ENCODE data around the gene CENPP.

CENPP gene

GRCh38 chr9:92506184-92506857 is 180.6 kb downstream of the CENPP start:
- H3K27me3 ChIP-seq (ENCODE audit: control insufficient read depth, insufficient read depth, low read length), result no peaks in the 10 kb centered on the region
- no peak overlapping the region for H3K9ac ChIP-seq (ENCODE audit: low read depth, low read length)
- peaks cover 14% of the 10 kb centered on the region for H3K4me1 ChIP-seq (ENCODE audit: control insufficient read depth, insufficient read depth, low read length)
- no peaks in the 10 kb centered on the region for H3K36me3 ChIP-seq (ENCODE audit: control insufficient read depth, insufficient read depth, low read length)
- no peak overlapping the region for H3K4me3 ChIP-seq (ENCODE audit: low read depth, low read length)
- no peaks in the 10 kb centered on the region for H3K9me3 ChIP-seq (ENCODE audit: control insufficient read depth, insufficient read depth, low read length)

- Histone ChIP-seq H3K27me3 (ENCODE audit: control insufficient read depth, insufficient read depth, low read length) (no peaks in the 10 kb centered on the region), H3K36me3 (ENCODE audit: control insufficient read depth, insufficient read depth, low read length) (no peaks in the 10 kb centered on the region), H3K4me1 (ENCODE audit: control insufficient read depth, insufficient read depth, low read length) (peaks cover 14% of the 10 kb centered on the region), H3K9me3 (ENCODE audit: control insufficient read depth, insufficient read depth, low read length) (no peaks in the 10 kb centered on the region), H3K4me3 (ENCODE audit: low read depth, low read length) (no peak overlapping the region), H3K9ac (ENCODE audit: low read depth, low read length) (no peak overlapping the region)
Measured at GRCh38 chr9:92507005-92507404, 181.3 kb downstream of the CENPP start.

GRCh38 chr9:92507496-92507895 is 181.7 kb downstream of the CENPP start:
- no peaks in the 10 kb centered on the region for H3K9me3 ChIP-seq (ENCODE audit: control insufficient read depth, insufficient read depth, low read length)
- peaks cover 14% of the 10 kb centered on the region for H3K4me1 ChIP-seq (ENCODE audit: control insufficient read depth, insufficient read depth, low read length)

GRCh38 chr9:92508018-92508820 is 182.5 kb downstream of the CENPP start:
- Histone ChIP-seq H3K9me3 (ENCODE audit: control insufficient read depth, insufficient read depth, low read length) (no peaks in the 10 kb centered on the region), H3K36me3 (ENCODE audit: control insufficient read depth, insufficient read depth, low read length) (no peaks in the 10 kb centered on the region), H3K4me1 (ENCODE audit: control insufficient read depth, insufficient read depth, low read length) (peaks cover 14% of the 10 kb centered on the region), H3K4me3 (ENCODE audit: low read depth, low read length) (no peak overlapping the region), H3K9ac (ENCODE audit: low read depth, low read length) (no peak overlapping the region), H3K27me3 (ENCODE audit: control insufficient read depth, insufficient read depth, low read length) (no peaks in the 10 kb centered on the region)

More at GRCh38 chr9:92507496-92507895, 181.7 kb downstream of the CENPP start:
- Histone ChIP-seq H3K4me3 (ENCODE audit: low read depth, low read length) (no peak overlapping the region), H3K36me3 (ENCODE audit: control insufficient read depth, insufficient read depth, low read length) (no peaks in the 10 kb centered on the region), H3K27me3 (ENCODE audit: control insufficient read depth, insufficient read depth, low read length) (no peaks in the 10 kb centered on the region), H3K9ac (ENCODE audit: low read depth, low read length) (no peak overlapping the region)

- Histone ChIP-seq H3K9me3 (ENCODE audit: control insufficient read depth, insufficient read depth, low read length) (no peaks in the 10 kb centered on the region), H3K27me3 (ENCODE audit: control insufficient read depth, insufficient read depth, low read length) (no peaks in the 10 kb centered on the region), H3K36me3 (ENCODE audit: control insufficient read depth, insufficient read depth, low read length) (no peaks in the 10 kb centered on the region), H3K4me1 (ENCODE audit: control insufficient read depth, insufficient read depth, low read length) (peaks cover 9% of the 10 kb centered on the region), H3K9ac (ENCODE audit: low read depth, low read length) (no peak overlapping the region), H3K4me3 (ENCODE audit: low read depth, low read length) (no peak overlapping the region)
Measured at GRCh38 chr9:92509050-92509449, 183.3 kb downstream of the CENPP start.

GRCh38 chr9:92510747-92511146 is 185.0 kb downstream of the CENPP start:
- Histone ChIP-seq H3K9ac (ENCODE audit: low read depth, low read length) (no peak overlapping the region), H3K9me3 (ENCODE audit: control insufficient read depth, insufficient read depth, low read length) (no peaks in the 10 kb centered on the region), H3K36me3 (ENCODE audit: control insufficient read depth, insufficient read depth, low read length) (no peaks in the 10 kb centered on the region), H3K27me3 (ENCODE audit: control insufficient read depth, insufficient read depth, low read length) (no peaks in the 10 kb centered on the region), H3K4me3 (ENCODE audit: low read depth, low read length) (no peak overlapping the region), H3K4me1 (ENCODE audit: control insufficient read depth, insufficient read depth, low read length) (peaks cover 9% of the 10 kb centered on the region)

GRCh38 chr9:92512622-92513021 is 186.9 kb downstream of the CENPP start:
- Histone ChIP-seq H3K27me3 (ENCODE audit: control insufficient read depth, insufficient read depth, low read length) (no peaks in the 10 kb centered on the region), H3K4me1 (ENCODE audit: control insufficient read depth, insufficient read depth, low read length) (peaks cover 17% of the 10 kb centered on the region), H3K9ac (ENCODE audit: low read depth, low read length) (no peak overlapping the region), H3K9me3 (ENCODE audit: control insufficient read depth, insufficient read depth, low read length) (no peaks in the 10 kb centered on the region), H3K36me3 (ENCODE audit: control insufficient read depth, insufficient read depth, low read length) (no peaks in the 10 kb centered on the region), H3K4me3 (ENCODE audit: low read depth, low read length) (no peak overlapping the region)

- Histone ChIP-seq H3K27me3 (ENCODE audit: control insufficient read depth, insufficient read depth, low read length) (no peaks in the 10 kb centered on the region), H3K4me1 (ENCODE audit: control insufficient read depth, insufficient read depth, low read length) (peaks cover 9% of the 10 kb centered on the region), H3K9me3 (ENCODE audit: control insufficient read depth, insufficient read depth, low read length) (no peaks in the 10 kb centered on the region), H3K4me3 (ENCODE audit: low read depth, low read length) (no peak overlapping the region), H3K36me3 (ENCODE audit: control insufficient read depth, insufficient read depth, low read length) (no peaks in the 10 kb centered on the region), H3K9ac (ENCODE audit: low read depth, low read length) (no peak overlapping the region)
Measured at GRCh38 chr9:92513349-92513748, 187.6 kb downstream of the CENPP start.

- no peak overlapping the region for H3K9ac ChIP-seq (ENCODE audit: low read depth, low read length)
Measured at GRCh38 chr9:92514635-92515034, 188.9 kb downstream of the CENPP start.

GRCh38 chr9:92516521-92516920 is 190.8 kb downstream of the CENPP start:
- Histone ChIP-seq H3K36me3 (ENCODE audit: control insufficient read depth, insufficient read depth, low read length) (no peaks in the 10 kb centered on the region), H3K4me3 (ENCODE audit: low read depth, low read length) (no peak overlapping the region), H3K9ac (ENCODE audit: low read depth, low read length) (no peak overlapping the region), H3K27me3 (ENCODE audit: control insufficient read depth, insufficient read depth, low read length) (no peaks in the 10 kb centered on the region), H3K9me3 (ENCODE audit: control insufficient read depth, insufficient read depth, low read length) (no peaks in the 10 kb centered on the region), H3K4me1 (ENCODE audit: control insufficient read depth, insufficient read depth, low read length) (peaks cover 8% of the 10 kb centered on the region)

More at GRCh38 chr9:92514635-92515034, 188.9 kb downstream of the CENPP start:
- no peak overlapping the region for H3K4me3 ChIP-seq (ENCODE audit: low read depth, low read length)
- H3K27me3 ChIP-seq (ENCODE audit: control insufficient read depth, insufficient read depth, low read length), result no peaks in the 10 kb centered on the region
- no peaks in the 10 kb centered on the region for H3K9me3 ChIP-seq (ENCODE audit: control insufficient read depth, insufficient read depth, low read length)
- peaks cover 8% of the 10 kb centered on the region for H3K4me1 ChIP-seq (ENCODE audit: control insufficient read depth, insufficient read depth, low read length)
- no peaks in the 10 kb centered on the region for H3K36me3 ChIP-seq (ENCODE audit: control insufficient read depth, insufficient read depth, low read length)

- H3K4me1 ChIP-seq (ENCODE audit: control insufficient read depth, insufficient read depth, low read length), result peaks cover 8% of the 10 kb centered on the region
- no peak overlapping the region for H3K4me3 ChIP-seq (ENCODE audit: low read depth, low read length)
- H3K27me3 ChIP-seq (ENCODE audit: control insufficient read depth, insufficient read depth, low read length), result no peaks in the 10 kb centered on the region
- no peak overlapping the region for H3K9ac ChIP-seq (ENCODE audit: low read depth, low read length)
- no peaks in the 10 kb centered on the region for H3K36me3 ChIP-seq (ENCODE audit: control insufficient read depth, insufficient read depth, low read length)
- no peaks in the 10 kb centered on the region for H3K9me3 ChIP-seq (ENCODE audit: control insufficient read depth, insufficient read depth, low read length)
Measured at GRCh38 chr9:92517046-92517445, 191.3 kb downstream of the CENPP start.

- H3K27me3 ChIP-seq (ENCODE audit: control insufficient read depth, insufficient read depth, low read length), result no peaks in the 10 kb centered on the region
- H3K36me3 ChIP-seq (ENCODE audit: control insufficient read depth, insufficient read depth, low read length), result no peaks in the 10 kb centered on the region
- H3K4me3 ChIP-seq (ENCODE audit: low read depth, low read length), result no peak overlapping the region
- H3K4me1 ChIP-seq (ENCODE audit: control insufficient read depth, insufficient read depth, low read length), result peaks cover 8% of the 10 kb centered on the region
- no peak overlapping the region for H3K9ac ChIP-seq (ENCODE audit: low read depth, low read length)
- H3K9me3 ChIP-seq (ENCODE audit: control insufficient read depth, insufficient read depth, low read length), result no peaks in the 10 kb centered on the region
Measured at GRCh38 chr9:92518199-92518598, 192.4 kb downstream of the CENPP start.

All from iPS-15b (cell line).